VCaP (cell line): ENCODE results near the gene EVA1C.
A peak's percentile ranks its signal among the peaks of the same experiment; 100 is the strongest.
"Not testable (repeated sequence)": the region's sequence is repeated elsewhere in the genome, so short reads cannot be mapped to it uniquely, and the experiment has no call there.

ENCODE experiments used
- H3K27ac ChIP-seq: fragments of 450-650 bp; 2 replicates; pipeline ENCODE4 v1.5.1; 2017
- CTCF ChIP-seq: fragments of 450-650 bp; conservative IDR thresholded peaks from 2 replicates; pipeline ENCODE4 v1.5.1; 2017; ENCODE audit warnings: mild to moderate bottlenecking, moderate library complexity

The EVA1C gene

GRCh38 chr21:32499249-32500055, 86.9 kb downstream of the EVA1C start:
- H3K27ac ChIP-seq, result peak overlapping the region; percentile 67
- no peak for TF ChIP-seq CTCF

GRCh38 chr21:32503641-32504040, 91.1 kb downstream of the EVA1C start:
- not testable (repeated sequence) for H3K27ac ChIP-seq

GRCh38 chr21:32505767-32506166, 93.3 kb downstream of the EVA1C start:
- not testable (repeated sequence) for H3K27ac ChIP-seq

- not testable (repeated sequence) for H3K27ac ChIP-seq
Measured at GRCh38 chr21:32506411-32506965, 94.0 kb downstream of the EVA1C start.

GRCh38 chr21:32507342-32507919, 94.9 kb downstream of the EVA1C start:
- H3K27ac ChIP-seq, result no peak overlapping the region
- no peak for TF ChIP-seq CTCF

- H3K27ac ChIP-seq, result not testable (repeated sequence)
Measured at GRCh38 chr21:32508036-32508435, 95.5 kb downstream of the EVA1C start.

GRCh38 chr21:32508558-32508957, 96.1 kb downstream of the EVA1C start:
- no peak for TF ChIP-seq CTCF
- no peak overlapping the region for H3K27ac ChIP-seq

- not testable (repeated sequence) for H3K27ac ChIP-seq
Measured at GRCh38 chr21:32508975-32509374, 96.5 kb downstream of the EVA1C start.

GRCh38 chr21:32514275-32515055, 102.0 kb downstream of the EVA1C start:
- TF ChIP-seq CTCF, result no peak
- no peak overlapping the region for H3K27ac ChIP-seq

GRCh38 chr21:32515874-32516273, 103.4 kb downstream of the EVA1C start:
- no peak overlapping the region for H3K27ac ChIP-seq
- TF ChIP-seq CTCF, result no peak
